Hepatocyte (in vitro differentiated cells): ENCODE data around the gene PPM1G.

Experiments used
- EZH2 ChIP-seq: fragments of 200-600 bp; sonication (generic); IDR thresholded peaks from 2 replicates; pipeline ENCODE4 v1.6.1; 2016; ENCODE audit warnings: antibody characterized with exemption, mild to moderate bottlenecking, borderline replicate concordance
- TF ChIP-seq, protein P1 (sequence below): fragments of 200-600 bp; sonication (generic); IDR thresholded peaks from 2 replicates; pipeline ENCODE4 v1.5.1; 2016; ENCODE audit warnings: antibody characterized with exemption, mild to moderate bottlenecking; ENCODE audit not compliant: poor library complexity

DNA sequence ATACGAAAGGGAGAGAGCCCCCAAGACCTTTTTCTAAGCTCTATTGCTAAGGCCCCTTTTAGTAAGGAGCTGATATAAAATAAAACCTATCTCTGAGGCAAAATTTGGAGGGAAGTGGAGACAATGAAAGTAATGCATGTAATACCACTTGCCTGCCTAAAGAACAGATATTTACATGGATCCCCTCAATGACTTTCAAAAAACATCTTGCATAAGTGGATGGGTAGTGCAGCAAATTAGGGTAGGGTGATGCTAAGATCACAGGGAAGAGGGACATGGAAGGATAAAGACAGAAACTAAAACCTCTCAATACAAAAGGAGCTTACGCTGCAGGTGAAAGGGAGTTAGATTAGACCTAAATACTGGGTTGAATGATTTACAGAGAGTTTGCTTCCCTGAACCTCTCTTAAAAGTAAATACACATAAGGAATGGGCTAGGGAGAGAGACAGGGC lies 30.0 kb downstream of the PPM1G start:
- TF ChIP-seq, protein P1, sequence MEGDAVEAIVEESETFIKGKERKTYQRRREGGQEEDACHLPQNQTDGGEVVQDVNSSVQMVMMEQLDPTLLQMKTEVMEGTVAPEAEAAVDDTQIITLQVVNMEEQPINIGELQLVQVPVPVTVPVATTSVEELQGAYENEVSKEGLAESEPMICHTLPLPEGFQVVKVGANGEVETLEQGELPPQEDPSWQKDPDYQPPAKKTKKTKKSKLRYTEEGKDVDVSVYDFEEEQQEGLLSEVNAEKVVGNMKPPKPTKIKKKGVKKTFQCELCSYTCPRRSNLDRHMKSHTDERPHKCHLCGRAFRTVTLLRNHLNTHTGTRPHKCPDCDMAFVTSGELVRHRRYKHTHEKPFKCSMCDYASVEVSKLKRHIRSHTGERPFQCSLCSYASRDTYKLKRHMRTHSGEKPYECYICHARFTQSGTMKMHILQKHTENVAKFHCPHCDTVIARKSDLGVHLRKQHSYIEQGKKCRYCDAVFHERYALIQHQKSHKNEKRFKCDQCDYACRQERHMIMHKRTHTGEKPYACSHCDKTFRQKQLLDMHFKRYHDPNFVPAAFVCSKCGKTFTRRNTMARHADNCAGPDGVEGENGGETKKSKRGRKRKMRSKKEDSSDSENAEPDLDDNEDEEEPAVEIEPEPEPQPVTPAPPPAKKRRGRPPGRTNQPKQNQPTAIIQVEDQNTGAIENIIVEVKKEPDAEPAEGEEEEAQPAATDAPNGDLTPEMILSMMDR = no peak
- no peak for TF ChIP-seq EZH2
